GM12874 (cell line): ENCODE results near the gene UPF3A.

ENCODE experiments used
- TF ChIP-seq, protein P1 (sequence below): IDR thresholded peaks from 2 replicates; pipeline ENCODE4 v1.5.1; 2011; ENCODE audit warnings: low read depth, mild to moderate bottlenecking, control low read depth, low read length, moderate library complexity; ENCODE audit not compliant: insufficient read depth

UPF3A gene

DNA sequence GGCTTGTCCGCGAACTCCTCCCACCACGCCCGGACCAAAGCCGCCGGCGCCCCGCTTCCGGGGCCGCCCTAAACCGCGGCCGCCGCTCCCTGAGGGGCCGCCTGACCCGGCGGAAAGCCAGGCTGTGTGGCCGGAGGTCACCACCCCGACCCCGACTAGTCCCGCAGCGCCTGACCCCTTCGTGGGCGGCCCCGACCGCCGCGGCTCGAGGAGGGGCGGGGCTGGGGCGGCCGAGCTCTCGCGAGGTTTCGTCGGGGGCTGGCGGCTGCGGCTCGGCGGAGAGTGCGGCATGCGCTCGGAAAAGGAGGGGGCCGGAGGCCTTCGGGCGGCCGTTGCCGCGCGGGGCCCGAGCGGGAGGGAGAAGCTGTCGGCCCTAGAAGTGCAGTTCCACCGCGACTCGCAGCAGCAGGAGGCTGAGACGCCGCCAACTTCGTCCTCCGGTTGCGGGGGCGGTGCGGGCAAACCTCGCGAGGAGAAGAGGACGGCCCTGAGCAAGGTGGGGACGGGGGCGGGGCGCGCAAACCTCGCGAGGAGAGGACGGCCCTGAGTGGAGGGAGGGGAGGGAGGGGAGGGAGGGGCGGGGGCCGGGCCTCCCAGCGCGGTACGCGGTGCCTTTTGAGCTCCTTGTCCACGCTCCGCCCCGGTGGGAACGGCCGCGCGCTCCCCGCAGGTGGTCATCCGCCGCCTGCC lies at the start of gene UPF3A:
Gene UPF3A (plus strand): TSS at position 251 of the 690 bp plus-strand sequence. CDS start 39 bp downstream, at position 290.
- TF ChIP-seq, protein P1, sequence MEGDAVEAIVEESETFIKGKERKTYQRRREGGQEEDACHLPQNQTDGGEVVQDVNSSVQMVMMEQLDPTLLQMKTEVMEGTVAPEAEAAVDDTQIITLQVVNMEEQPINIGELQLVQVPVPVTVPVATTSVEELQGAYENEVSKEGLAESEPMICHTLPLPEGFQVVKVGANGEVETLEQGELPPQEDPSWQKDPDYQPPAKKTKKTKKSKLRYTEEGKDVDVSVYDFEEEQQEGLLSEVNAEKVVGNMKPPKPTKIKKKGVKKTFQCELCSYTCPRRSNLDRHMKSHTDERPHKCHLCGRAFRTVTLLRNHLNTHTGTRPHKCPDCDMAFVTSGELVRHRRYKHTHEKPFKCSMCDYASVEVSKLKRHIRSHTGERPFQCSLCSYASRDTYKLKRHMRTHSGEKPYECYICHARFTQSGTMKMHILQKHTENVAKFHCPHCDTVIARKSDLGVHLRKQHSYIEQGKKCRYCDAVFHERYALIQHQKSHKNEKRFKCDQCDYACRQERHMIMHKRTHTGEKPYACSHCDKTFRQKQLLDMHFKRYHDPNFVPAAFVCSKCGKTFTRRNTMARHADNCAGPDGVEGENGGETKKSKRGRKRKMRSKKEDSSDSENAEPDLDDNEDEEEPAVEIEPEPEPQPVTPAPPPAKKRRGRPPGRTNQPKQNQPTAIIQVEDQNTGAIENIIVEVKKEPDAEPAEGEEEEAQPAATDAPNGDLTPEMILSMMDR: no peak

GRCh38 chr13:114231886-114232285 lies 49.5 kb upstream of the UPF3A start:
- TF ChIP-seq, protein P1: no peak

GRCh38 chr13:114234266-114234644 lies 47.1 kb upstream of the UPF3A start:
- TF ChIP-seq, protein P1: no peak

- TF ChIP-seq, protein P1: peak; percentile 20; the same call in 1 of the 2 replicates
Measured at GRCh38 chr13:114234645-114235421, 46.6 kb upstream of the UPF3A start, which contains the start of gene CDC16. Gene CDC16, plus strand, starts transcription at chr13:114234897. Its CDS starts 188 bp downstream, at chr13:114235085.

- TF ChIP-seq, protein P1: no peak
Measured at GRCh38 chr13:114235697-114236096, 45.7 kb upstream of the UPF3A start.

GRCh38 chr13:114236227-114236626 lies 45.2 kb upstream of the UPF3A start:
- TF ChIP-seq, protein P1: no peak

DNA sequence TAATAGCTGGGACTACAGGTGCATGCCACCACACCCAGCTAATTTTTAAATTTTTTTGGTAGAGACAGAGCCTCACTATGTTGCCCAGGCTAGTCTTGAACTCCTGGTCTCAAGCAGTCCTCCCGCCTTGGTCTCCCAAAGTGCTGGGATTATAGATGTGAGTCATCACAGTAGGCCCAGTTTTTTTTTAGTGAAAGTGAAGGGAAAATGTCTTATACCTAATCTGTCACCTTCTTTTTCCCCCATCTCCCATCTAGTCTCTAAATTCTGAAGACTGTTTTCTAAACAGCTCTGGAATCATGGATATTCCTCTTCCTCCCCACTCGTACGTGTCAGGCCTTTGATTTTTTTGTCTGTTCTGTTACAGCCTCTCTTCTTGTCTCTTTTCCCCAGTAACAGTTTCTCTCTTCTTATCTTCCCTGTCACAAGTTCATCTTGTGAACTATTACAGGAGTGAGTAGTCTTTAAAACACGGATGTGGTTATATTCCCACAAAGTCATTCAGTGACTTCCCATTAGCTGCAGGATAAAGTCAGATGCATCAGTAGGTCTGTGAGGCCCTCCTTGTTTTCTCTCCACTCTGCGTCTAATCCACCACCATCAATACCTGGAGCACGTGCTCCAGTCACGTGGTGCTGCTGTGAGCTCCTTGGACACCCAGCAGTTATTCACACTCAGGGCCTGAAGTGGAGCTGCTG lies 43.8 kb upstream of the UPF3A start:
- TF ChIP-seq, protein P1: no peak
